HT1080 (cell line): ENCODE results near the gene LMX1A. TPM values are rescaled to one million over a fixed set of nuclear protein-coding genes. Genes with fewer than 3 reads are reported as not detected.
A peak's percentile ranks its signal among the peaks of the same experiment; 100 is the strongest.

Experiments
- DNase-seq: peaks from one replicate; pipeline ENCODE4 v3.0.0-alpha.2; 2015; ENCODE audit warnings: low read depth
- total RNA-seq: library from RNA; depleted of rRNA; stranded (reverse); fragments of >200 nt; shearing (Covaris generic); gene quantifications from 2 replicates; pipeline ENCODE4 v1.2.3, GENCODE V29; 2014; rRNA removed

The LMX1A gene
- total RNA-seq, 1 experiment from 2014 or later, result not detected

DNA sequence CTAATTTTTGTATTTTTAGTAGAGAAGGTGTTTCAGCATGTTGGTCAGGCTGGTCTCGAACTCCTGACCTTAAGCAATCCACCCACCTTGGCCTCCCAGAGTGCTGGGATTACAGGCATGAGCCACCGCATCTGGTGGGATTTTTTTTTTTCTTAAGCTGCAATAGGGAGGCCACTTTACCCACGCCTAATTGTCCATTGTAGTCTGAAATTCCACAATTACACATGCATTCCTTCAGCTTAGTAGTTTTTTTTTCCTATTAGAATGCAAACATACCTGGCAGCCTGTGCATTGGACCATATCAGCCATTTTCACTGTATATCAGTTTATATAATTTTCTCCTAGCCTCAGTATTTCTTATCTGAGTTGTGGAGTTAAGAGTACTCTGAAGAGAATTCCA lies 186.8 kb downstream of the LMX1A start:
- no peak for DNase-seq

DNA sequence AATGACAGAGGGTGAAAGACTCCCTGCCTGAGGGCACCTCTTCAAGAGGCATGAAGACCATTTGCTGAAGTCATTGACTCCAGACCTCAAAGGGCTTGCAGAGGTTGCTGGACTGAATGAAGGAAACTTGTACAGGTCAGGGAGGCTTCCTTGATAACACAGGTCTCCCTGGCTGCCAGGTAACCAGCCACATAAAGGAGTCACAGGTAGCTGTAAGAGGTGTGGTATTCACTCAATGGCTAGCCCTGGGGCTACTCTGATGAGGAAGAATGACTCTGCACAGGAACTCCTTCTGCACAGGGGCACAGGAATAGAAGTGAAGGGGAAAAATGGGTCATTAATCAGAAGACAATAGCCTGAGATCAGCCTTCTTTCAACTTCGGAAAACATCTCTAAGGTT lies 187.5 kb downstream of the LMX1A start:
- DNase-seq, result no peak

DNA sequence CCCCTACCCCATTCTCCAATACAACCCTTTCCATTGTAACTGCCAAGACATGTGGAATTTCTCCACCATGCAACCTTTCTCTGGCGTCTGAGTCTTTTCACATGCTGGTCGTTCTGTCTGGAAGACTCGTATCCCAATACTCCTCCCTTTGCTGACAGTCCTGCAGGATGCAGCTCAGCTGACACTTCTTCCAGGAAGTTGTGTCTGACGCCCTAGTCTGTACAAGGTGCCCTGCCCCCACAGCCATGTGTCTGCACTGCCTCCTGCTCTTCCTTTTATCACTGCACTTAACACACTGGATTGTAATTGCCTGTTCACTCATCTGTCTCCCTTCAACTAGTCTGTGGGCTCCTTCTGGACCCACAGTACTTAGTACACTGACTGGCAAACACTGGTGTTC lies 188.0 kb downstream of the LMX1A start:
- DNase-seq, result no peak

DNA sequence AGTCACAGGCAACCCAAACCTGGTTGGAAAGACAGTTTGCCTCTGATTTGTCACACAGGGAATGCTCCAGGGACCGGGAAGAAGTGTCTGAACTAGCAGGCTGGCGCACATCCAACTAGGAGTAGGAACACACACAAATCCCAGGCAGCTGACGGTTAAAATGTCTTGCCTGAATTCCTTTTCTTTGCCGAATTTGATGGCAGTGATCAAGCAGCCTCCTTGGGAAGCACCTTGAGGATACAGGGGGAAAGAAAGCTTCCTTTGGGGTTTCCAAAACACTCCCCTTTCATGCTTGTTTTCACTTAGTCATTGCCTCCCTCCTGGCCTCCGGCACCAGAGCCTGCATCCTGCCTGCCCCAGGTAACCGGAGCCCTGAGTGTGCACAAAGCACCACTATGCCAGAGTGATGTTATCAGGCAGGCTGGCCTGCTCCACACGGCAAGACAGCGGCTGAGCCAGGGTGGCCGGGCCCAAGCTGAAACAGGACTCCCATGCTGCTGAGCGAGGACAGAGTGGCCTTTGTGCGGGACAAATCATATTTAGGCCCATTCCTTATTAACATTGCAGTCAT lies 193.8 kb downstream of the LMX1A start:
- DNase-seq, result peak; percentile 34

DNA sequence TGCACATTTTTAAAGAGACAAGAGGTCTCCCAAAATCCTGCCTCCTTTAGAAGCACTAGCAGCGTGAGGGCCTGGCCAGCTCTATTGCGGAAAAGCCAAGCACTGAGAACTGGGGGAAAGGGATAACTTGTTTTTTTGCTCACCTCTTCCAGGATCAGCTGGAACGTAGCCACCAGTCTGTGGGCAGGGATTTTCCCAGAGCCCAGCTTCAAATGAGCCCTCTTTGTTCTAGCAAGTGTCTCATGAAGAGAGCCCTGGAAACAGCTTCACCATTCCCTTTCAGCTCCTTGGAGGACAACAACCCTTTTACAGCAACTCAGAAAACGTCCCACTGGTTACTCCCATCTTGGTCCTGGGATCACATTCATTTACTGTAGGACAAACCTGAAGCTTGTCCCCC lies 195.4 kb downstream of the LMX1A start:
- DNase-seq, result peak; percentile 6

DNA sequence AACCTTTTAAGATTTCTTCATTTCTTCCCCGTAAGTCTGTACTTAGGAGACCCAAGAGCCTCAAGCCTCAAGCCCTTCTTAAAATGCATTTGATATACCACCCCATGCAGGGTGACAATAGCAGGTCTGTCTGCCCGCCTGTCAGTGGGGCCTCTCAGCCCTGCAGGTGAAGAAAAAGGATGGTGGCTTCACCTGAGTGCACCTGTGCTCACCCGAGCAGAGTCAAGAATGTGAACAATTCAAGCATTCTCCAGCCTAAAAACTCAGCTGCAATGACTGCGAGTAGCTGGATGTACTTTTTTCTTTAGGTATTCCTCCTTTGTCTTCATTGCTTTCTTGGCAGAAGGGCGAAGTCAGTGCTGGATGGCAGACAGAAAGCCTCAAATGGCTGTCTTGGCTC lies 203.3 kb downstream of the LMX1A start:
- no peak for DNase-seq

DNA sequence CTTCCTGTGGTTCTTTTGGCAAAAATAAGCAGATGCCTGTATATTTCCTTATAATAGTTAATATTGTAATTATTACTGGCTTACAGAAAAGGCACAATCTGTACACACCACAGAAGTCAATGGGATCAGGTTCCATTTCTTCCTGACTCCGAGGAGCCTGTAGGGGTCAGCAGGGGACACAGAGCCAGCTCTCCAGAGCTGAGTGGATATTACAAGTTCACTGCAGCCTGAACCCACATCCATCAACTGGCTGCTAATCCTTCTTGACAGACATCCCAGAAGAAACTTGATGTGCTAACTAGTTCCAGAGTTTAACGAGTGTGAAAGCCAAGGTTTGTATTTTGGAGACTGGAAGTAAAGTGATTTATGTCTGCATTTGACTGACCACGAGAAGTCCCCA lies 203.8 kb downstream of the LMX1A start:
- DNase-seq, result no peak

DNA sequence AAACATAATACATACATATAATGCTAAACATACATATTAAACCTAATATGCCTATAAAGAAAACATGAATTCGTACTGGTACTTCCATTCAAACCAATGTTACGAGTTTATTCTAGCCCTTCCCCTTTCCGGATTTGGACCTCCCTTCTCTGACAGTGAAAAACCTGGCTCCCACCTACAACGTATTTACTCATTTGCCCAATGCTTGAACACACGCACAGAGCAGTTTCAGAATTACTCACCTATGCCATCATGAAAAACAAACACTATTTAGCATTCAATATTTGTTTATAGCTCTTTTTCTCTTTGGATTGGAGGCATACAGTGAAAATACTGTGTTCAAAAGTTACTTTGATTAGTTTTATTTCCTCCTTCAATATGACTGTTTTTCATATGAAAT lies 204.4 kb downstream of the LMX1A start:
- DNase-seq, result no peak

Other genes with a start within 250 kb of the LMX1A start
- gene RXRG, start 88.4 kb upstream of the LMX1A start, total RNA-seq, result not detected in 2 replicates
- not detected in 2 replicates for gene LRRC52, start 187.3 kb upstream of the LMX1A start, total RNA-seq